OCI-M2 (cell line): ENCODE measurements around the gene MCRS1.
"Not testable (repeated sequence)": the region's sequence is repeated elsewhere in the genome, so short reads cannot be mapped to it uniquely, and the experiment has no call there.

Source experiments
- DNase-seq: peaks from one replicate; lab custom pipeline; 2025; ENCODE audit not compliant: unreplicated experiment; lab: John Stamatoyannopoulos, UW

Gene MCRS1

DNA sequence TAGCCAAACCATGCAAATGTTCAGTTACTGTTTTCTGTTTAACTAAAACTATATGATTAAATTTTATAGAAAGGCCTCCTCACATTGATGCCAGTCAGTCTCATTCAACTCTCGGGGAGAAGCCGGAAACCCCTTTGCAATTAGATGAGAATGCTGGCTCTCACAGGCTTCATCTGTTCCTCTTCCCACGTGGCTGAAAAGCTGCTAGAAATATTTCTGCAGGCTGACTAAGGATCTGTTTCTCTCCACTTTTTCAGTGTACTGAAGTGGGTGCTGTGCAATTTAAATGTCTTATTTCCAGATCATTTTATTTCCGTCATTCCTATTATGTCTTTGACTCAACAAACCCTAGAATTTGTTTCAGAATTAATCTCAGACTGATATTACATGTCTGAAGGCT, 46.6 kb downstream of the MCRS1 start:
- no peak for DNase-seq

DNA sequence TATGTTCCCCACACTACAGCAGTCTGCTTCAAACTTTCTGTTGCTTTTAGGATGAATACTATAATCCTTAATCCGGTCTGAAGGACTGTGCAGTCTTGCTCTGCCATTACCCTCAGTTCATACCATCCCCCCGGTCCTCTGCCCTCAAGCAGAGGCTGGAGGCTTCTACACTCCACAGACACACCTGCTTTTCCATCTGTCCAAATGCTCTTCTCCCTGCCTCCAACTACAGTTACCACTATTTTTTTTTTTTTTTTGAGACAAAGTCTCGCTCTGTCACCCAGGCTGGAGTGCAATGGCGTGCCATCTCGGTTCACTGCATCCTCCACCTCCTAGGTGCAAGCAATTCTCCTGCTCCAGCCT, 48.4 kb downstream of the MCRS1 start:
- no peak for DNase-seq

DNA sequence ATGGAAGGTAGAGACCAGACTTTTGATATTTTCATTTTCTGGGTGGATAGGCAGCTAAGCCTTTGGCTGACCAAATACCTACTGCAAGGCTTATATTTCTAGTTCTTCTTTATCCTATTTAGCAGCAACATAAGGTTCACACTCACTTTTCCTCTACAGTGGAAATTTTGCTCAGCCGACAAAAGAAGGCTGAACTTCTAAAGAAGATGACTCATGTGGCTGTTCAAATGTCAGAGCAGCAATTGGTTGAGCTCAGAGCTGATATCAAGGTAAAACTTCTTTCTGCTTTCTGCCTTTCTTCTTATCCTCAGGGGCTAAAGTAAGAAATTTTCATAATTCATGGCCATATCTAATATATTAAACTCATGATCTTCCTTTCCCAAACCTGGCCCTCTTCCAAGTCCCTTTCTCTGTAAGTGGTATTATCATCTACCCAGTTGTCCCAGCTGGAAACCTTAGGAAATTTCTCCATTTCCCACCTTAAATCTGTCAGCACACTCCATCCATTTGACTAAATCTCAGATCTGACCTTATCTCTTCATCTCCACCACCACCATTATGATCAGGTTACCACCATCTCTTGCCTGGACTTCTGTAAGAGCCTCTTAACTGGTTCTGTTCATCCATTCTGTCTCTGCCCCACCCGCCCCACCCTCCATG, 48.9 kb downstream of the MCRS1 start:
- DNase-seq, result no peak

DNA sequence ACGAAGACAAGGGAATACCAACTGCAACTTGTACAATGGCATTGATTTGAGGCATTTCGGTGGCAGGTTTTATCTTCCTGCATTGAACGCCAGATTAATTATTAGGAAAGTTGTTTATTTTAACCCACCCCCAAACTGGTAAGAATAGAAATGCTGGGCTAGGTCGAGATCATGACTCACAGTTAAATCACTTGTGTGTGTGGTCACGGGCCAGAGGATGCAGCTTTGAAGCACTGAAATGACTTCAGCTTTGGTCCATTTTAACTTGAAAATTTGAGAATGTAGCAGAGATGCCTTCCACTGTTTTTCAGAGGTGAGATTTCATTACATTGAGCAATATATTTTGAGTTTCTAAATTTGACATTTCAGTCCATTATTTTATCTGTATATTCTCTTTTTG, 52.7 kb downstream of the MCRS1 start:
- no peak for DNase-seq

DNA sequence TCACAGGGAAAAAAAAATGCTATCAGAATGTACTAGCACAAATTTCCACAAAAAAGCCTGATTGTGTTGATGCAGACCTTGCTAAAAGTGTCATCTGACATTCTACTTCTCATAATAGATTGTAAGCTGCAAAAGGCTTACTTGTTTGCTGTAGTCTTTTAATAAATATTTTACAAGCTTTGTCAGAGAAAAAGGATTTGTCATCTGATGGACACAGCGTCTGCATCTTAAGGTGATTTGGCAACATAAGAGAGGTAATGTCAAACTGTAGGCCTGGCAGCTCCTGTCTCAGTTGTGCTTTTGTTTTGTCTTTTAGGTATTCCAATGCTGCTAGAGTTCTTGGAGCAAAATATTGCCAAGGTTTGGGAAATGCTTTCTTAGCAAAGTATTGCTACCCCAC, 55.4 kb downstream of the MCRS1 start:
- DNase-seq, result no peak

DNA sequence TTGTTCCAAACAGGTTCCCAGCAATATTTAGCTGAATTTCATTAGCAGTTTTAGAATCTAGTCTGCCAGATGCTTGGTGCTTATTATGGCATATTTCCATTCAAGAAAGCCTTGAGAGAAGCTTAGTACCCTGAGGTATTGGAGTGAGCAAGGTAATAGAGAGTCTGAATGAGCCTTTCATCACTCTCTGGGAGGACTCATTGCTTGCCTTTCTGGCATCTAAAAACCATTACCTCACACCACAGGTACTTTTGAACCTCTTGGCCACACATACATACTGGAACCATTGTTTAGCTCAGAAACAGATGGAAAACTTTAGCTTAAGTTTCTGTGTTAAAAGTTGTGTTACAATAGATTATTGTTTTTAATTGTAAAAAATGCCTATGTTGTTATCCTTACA, 56.5 kb downstream of the MCRS1 start:
- no peak for DNase-seq

DNA sequence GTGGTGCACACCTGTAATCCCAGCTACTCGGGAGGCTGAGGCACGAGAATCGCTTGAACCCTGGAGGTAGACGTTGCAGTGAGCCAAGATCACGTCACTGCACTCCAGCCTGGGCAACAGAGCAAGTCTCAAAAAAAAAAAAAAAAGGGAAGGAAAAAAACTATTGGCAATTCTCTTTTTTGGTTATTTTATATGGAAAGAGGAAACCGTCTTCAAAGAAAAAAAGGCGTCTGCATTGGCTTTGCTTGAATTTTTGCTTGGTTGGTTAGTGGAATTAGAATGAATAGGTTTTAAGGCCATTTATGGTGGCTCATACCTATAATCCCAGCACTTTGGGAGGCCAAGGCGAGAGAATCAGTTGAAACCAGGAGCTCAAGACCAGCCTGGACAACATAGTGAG, 58.3 kb downstream of the MCRS1 start:
- not testable (repeated sequence) for DNase-seq
